ENCODE data around the gene FRS2.

- no peak for TF ChIP-seq CTCF (conservative IDR thresholded peaks at IDR 0.05)
- no peak for TF ChIP-seq EZH2 (IDR thresholded peaks at IDR 0.05; ENCODE audit: low read depth)
Observed at GRCh38 chr12:69524331-69524630, 54.1 kb downstream of the FRS2 start.

Measured in PC-9 (cell line).